Parathyroid adenoma (tissue), 2 donors: ENCODE results near the gene PAFAH2.

Experiments
- H2AFZ ChIP-seq: fragments of 300-600 bp; sonication (generic); one replicate; pipeline ENCODE4 v1.7.0; 2017; ENCODE audit warnings: antibody characterized with exemption, mild to moderate bottlenecking
- H3K27ac ChIP-seq: fragments of 300-600 bp; sonication (generic); one replicate; pipeline ENCODE4 v1.7.0; 2017
- H3K27me3 ChIP-seq: fragments of 300-600 bp; sonication (generic); one replicate; pipeline ENCODE4 v1.7.0; 2017; ENCODE audit warnings: low read length; ENCODE audit not compliant: control insufficient read depth, insufficient read depth
- H3K36me3 ChIP-seq: fragments of 300-600 bp; sonication (generic); one replicate; pipeline ENCODE4 v1.7.0; 2017; ENCODE audit warnings: low read length; ENCODE audit not compliant: control insufficient read depth, insufficient read depth
- H3K4me1 ChIP-seq: fragments of 300-600 bp; sonication (generic); one replicate; pipeline ENCODE4 v1.7.0; 2017; ENCODE audit warnings: control low read depth
- H3K4me2 ChIP-seq: fragments of 300-600 bp; sonication (generic); one replicate; pipeline ENCODE4 v1.7.0; 2017; ENCODE audit warnings: low read length
- H3K4me3 ChIP-seq: fragments of 300-600 bp; sonication (generic); one replicate; pipeline ENCODE4 v1.7.0; 2017; ENCODE audit warnings: low read depth, low read length
- H3K79me2 ChIP-seq: fragments of 300-600 bp; sonication (generic); one replicate; pipeline ENCODE4 v1.7.0; 2017; ENCODE audit warnings: control low read depth
- H3K9ac ChIP-seq: fragments of 300-600 bp; sonication (generic); one replicate; pipeline ENCODE4 v1.7.0; 2017; ENCODE audit warnings: mild to moderate bottlenecking
- H3K9me3 ChIP-seq: fragments of 300-600 bp; sonication (generic); one replicate; pipeline ENCODE4 v1.7.0; 2017; ENCODE audit warnings: low read length; ENCODE audit not compliant: control insufficient read depth
- CTCF ChIP-seq: fragments of 300-600 bp; sonication (generic); IDR thresholded peaks from one replicate; pipeline ENCODE4 v1.7.0; 2017; ENCODE audit warnings: antibody characterized with exemption, mild to moderate bottlenecking
- donor health status: primary hyperparathyroidism.

Gene PAFAH2

GRCh38 chr1:25971066-25971810 is 26.6 kb downstream of the PAFAH2 start:
- Histone ChIP-seq H2AFZ (no peak overlapping the region), H3K9me3 (no peaks in the 10 kb centered on the region), H3K79me2 (no peaks in the 10 kb centered on the region), H3K4me3 (no peak overlapping the region), H3K36me3 (no peaks in the 10 kb centered on the region), H3K27ac (no peak overlapping the region), H3K4me1 (no peaks in the 10 kb centered on the region), H3K9ac (no peak overlapping the region), H3K27me3 (no peaks in the 10 kb centered on the region), H3K4me2 (no peak overlapping the region)
- no peak for TF ChIP-seq CTCF

GRCh38 chr1:25967308-25967707 is 30.6 kb downstream of the PAFAH2 start:
- Histone ChIP-seq H3K9ac (no peak overlapping the region), H3K79me2 (no peaks in the 10 kb centered on the region), H3K9me3 (no peaks in the 10 kb centered on the region), H3K4me3 (no peak overlapping the region), H3K36me3 (no peaks in the 10 kb centered on the region), H3K27ac (no peak overlapping the region), H3K4me1 (no peaks in the 10 kb centered on the region), H3K27me3 (no peaks in the 10 kb centered on the region), H2AFZ (no peak overlapping the region), H3K4me2 (no peak overlapping the region)
- no peak for TF ChIP-seq CTCF

- no peaks in the 10 kb centered on the region for H3K4me1 ChIP-seq
- no peaks in the 10 kb centered on the region for H3K79me2 ChIP-seq
- no peaks in the 10 kb centered on the region for H3K9me3 ChIP-seq
- no peak overlapping the region for H3K9ac ChIP-seq
- no peaks in the 10 kb centered on the region for H3K36me3 ChIP-seq
- H3K27ac ChIP-seq: no peak overlapping the region
- H3K4me2 ChIP-seq: no peak overlapping the region
- no peak overlapping the region for H2AFZ ChIP-seq
- TF ChIP-seq CTCF: no peak
- H3K27me3 ChIP-seq: no peaks in the 10 kb centered on the region
- H3K4me3 ChIP-seq: no peak overlapping the region
These were observed 38.3 kb downstream of the PAFAH2 start for GRCh38 chr1:25959611-25960010.

GRCh38 chr1:25958465-25958864 is 39.4 kb downstream of the PAFAH2 start:
- Histone ChIP-seq H3K4me2 (no peak overlapping the region), H3K27me3 (no peaks in the 10 kb centered on the region), H3K9me3 (no peaks in the 10 kb centered on the region), H3K27ac (no peak overlapping the region), H2AFZ (no peak overlapping the region), H3K36me3 (no peaks in the 10 kb centered on the region), H3K4me3 (no peak overlapping the region), H3K79me2 (no peaks in the 10 kb centered on the region), H3K4me1 (no peaks in the 10 kb centered on the region), H3K9ac (no peak overlapping the region)
- TF ChIP-seq CTCF: no peak

- Histone ChIP-seq H3K27me3 (no peaks in the 10 kb centered on the region), H3K9me3 (no peaks in the 10 kb centered on the region), H3K36me3 (no peaks in the 10 kb centered on the region), H3K4me1 (no peaks in the 10 kb centered on the region), H3K27ac (no peak overlapping the region), H2AFZ (no peak overlapping the region), H3K4me3 (no peak overlapping the region), H3K79me2 (no peaks in the 10 kb centered on the region), H3K4me2 (no peak overlapping the region), H3K9ac (no peak overlapping the region)
- TF ChIP-seq CTCF: no peak
These were observed 42.3 kb downstream of the PAFAH2 start for GRCh38 chr1:25955553-25955952.
